ENCODE data around the gene CPO. TPM values are rescaled to one million over a fixed set of nuclear protein-coding genes. Genes with fewer than 3 reads are reported as not detected.

CPO gene
- not detected in 2 replicates for total RNA-seq

DNA sequence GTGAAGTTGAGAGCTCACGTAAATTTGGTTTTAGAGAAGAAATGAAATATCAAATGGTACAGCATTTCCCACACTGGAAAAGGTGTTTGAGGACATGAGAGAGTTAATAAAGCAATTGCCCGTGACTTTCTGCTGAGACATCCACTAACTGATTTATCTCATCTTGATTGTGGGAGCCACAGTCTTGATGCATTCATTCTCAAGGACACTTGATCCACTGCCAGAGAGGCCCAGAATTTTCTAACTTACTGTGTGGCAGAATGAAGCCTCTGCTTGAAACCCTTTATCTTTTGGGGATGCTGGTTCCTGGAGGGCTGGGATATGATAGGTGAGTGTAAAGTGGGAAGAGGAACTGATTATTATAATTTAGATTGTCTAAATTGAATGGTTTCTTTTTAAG lies at the start of gene CPO:
TSS of gene CPO (plus strand) at position 179 of the 400 bp plus-strand sequence. CDS start at position 261, 82 bp downstream.

Other genes starting within 250 kb of the CPO start
- gene DYTN, start 221.1 kb upstream of the CPO start, total RNA-seq, result not detected in 2 replicates
- gene MDH1B, start 174.2 kb upstream of the CPO start, total RNA-seq, result 0.16 TPM in 1 of 2 replicates, not detected in the other
- gene FASTKD2, start 173.9 kb upstream of the CPO start, total RNA-seq, result 28.0 and 56.0 TPM in 2 replicates
- 44.7 and 72.3 TPM in 2 replicates for gene KLF7, start 226.4 kb downstream of the CPO start, total RNA-seq

Measured in hair follicular keratinocyte (primary cell).